CD14-positive monocyte (primary cell): ENCODE data around the gene PWWP2B. TPM values are rescaled to one million over a fixed set of nuclear protein-coding genes. Genes with fewer than 3 reads are reported as not detected.

Source experiments
- DNase-seq, 3 donors: peaks; one replicate each; pipeline ENCODE4 v3.0.0-alpha.2; 2011 to 2022
- H2AFZ ChIP-seq: 2 replicates; pipeline ENCODE4 v1.6.0; 2012; ENCODE audit warnings: mild to moderate bottlenecking, low read depth, low read length, inconsistent platforms; ENCODE audit not compliant: insufficient read depth, poor library complexity, severe bottlenecking
- H3K27ac ChIP-seq, 2 donors: 1 replicate in 1 of 2; 2 replicates in 1 of 2; pipeline ENCODE4 v1.5.1; 2012 to 2013; ENCODE audit warnings: low read length in 2 of 2, control low read depth in 1 of 2, inconsistent platforms in 1 of 2, low read depth in 1 of 2, mild to moderate bottlenecking in 1 of 2
- H3K27me3 ChIP-seq, 2 donors: one replicate each; pipeline versions ENCODE4 v1.6.0 to v1.6.1; 2011 to 2013; ENCODE audit warnings: low read length in 2 of 2; ENCODE audit not compliant: control insufficient read depth in 2 of 2, insufficient read depth in 2 of 2
- H3K36me3 ChIP-seq, 2 donors: replicated peaks in 1 of 2; 1 replicate in 1 of 2; 2 replicates in 1 of 2; pipeline versions ENCODE4 v1.5.1 to v1.6.1; 2012 to 2013; ENCODE audit warnings: low read length in 2 of 2, control low read depth in 1 of 2, inconsistent platforms in 1 of 2, mild to moderate bottlenecking in 1 of 2; ENCODE audit not compliant: insufficient read depth in 2 of 2, control insufficient read depth in 1 of 2
- H3K4me1 ChIP-seq, 2 donors: 1 replicate in 1 of 2; 2 replicates in 1 of 2; pipeline versions ENCODE4 v1.5.1 to v1.6.1; 2012 to 2013; ENCODE audit warnings: low read length in 2 of 2, control low read depth in 1 of 2, inconsistent platforms in 1 of 2, mild to moderate bottlenecking in 1 of 2, moderate library complexity in 1 of 2; ENCODE audit not compliant: insufficient read depth in 2 of 2, control insufficient read depth in 1 of 2
- H3K4me2 ChIP-seq: replicated peaks from 2 replicates; pipeline ENCODE3; 2012; ENCODE audit warnings: low read length, moderate library complexity, mild to moderate bottlenecking; ENCODE audit not compliant: poor library complexity, severe bottlenecking; ENCODE audit errors: extremely low read depth
- H3K4me3 ChIP-seq, 3 experiments: fragments of 200-600 bp in 1 of 3; sonication (generic) in 1 of 3; replicated peaks in 1 of 3; 1 replicate in 2 of 3; 2 replicates in 1 of 3; pipeline ENCODE4 v1.5.1; 2011 to 2013; ENCODE audit warnings: low read length in 3 of 3, mild to moderate bottlenecking in 3 of 3, control low read depth in 2 of 3, low read depth in 2 of 3, inconsistent platforms in 1 of 3, moderate library complexity in 1 of 3
- H3K79me2 ChIP-seq: 2 replicates; pipeline ENCODE4 v1.6.0; 2012; ENCODE audit warnings: mild to moderate bottlenecking, control low read depth, inconsistent platforms, low read length, moderate library complexity; ENCODE audit not compliant: insufficient read depth
- H3K9ac ChIP-seq: 2 replicates; pipeline ENCODE4 v1.6.0; 2017; ENCODE audit warnings: low read length, mild to moderate bottlenecking; ENCODE audit not compliant: insufficient read depth, poor library complexity, severe bottlenecking
- H3K9me3 ChIP-seq, 2 donors: replicated peaks in 1 of 2; 1 replicate in 1 of 2; 2 replicates in 1 of 2; pipeline versions ENCODE4 v1.5.1 to v1.6.1; 2012 to 2013; ENCODE audit warnings: low read length in 2 of 2, control low read depth in 1 of 2; ENCODE audit not compliant: control insufficient read depth in 1 of 2, insufficient read depth in 1 of 2
- H4K20me1 ChIP-seq: 2 replicates; pipeline ENCODE4 v1.6.0; 2012; ENCODE audit warnings: mild to moderate bottlenecking, low read length, control low read depth, moderate library complexity; ENCODE audit not compliant: insufficient read depth
- H3K27ac Mint-ChIP-seq, 7 donors: one replicate each; pipeline ENCODE4 v1.8.0; 2020; ENCODE audit warnings: mild to moderate bottlenecking in 7 of 7, mixed read lengths in 7 of 7, moderate library complexity in 6 of 7, inconsistent platforms in 2 of 7
- H3K27me3 Mint-ChIP-seq, 3 donors: one replicate each; pipeline ENCODE4 v1.8.0; 2021 to 2022; ENCODE audit warnings: low read depth in 3 of 3, mild to moderate bottlenecking in 3 of 3, mixed read lengths in 3 of 3, moderate library complexity in 3 of 3, inconsistent platforms in 1 of 3
- H3K36me3 Mint-ChIP-seq, 2 donors: one replicate each; pipeline ENCODE4 v1.8.0; 2020; ENCODE audit warnings: mixed read lengths in 2 of 2, inconsistent platforms in 1 of 2, mild to moderate bottlenecking in 1 of 2
- H3K4me1 Mint-ChIP-seq: one replicate; pipeline ENCODE4 v1.8.0; 2020; ENCODE audit warnings: mild to moderate bottlenecking, mixed read lengths
- H3K4me3 Mint-ChIP-seq, 2 donors: one replicate each; pipeline ENCODE4 v1.8.0; 2020; ENCODE audit warnings: mild to moderate bottlenecking in 2 of 2, mixed read lengths in 2 of 2, moderate library complexity in 1 of 2
- H3K9me3 Mint-ChIP-seq, 7 donors: one replicate each; pipeline ENCODE4 v1.8.0; 2020 to 2022; ENCODE audit warnings: mixed read lengths in 7 of 7, mild to moderate bottlenecking in 6 of 7, moderate library complexity in 6 of 7, inconsistent platforms in 2 of 7
- WGBS: methylation state at CpG from one replicate; pipeline ENCODE4 v1.1.5; 2013; ENCODE audit warnings: missing lambda C conversion rate; ENCODE audit not compliant: insufficient coverage; 5-methylcytosine and 5-hydroxymethylcytosine counted together
- intact Hi-C, 2 donors: fragments of 100-400 bp; cut with micrococcal nuclease; formaldehyde crosslinking; loops; one replicate each; pipeline versions ENCODE4 v1.15.0 to v1.15.1; 2023
- polyA plus RNA-seq, 3 donors: library from polyadenylated mRNA; depleted of rRNA in 1 of 3; unstranded in 2 of 3; stranded (reverse) in 1 of 3; fragments of 300-500 nt in 2 of 3; fragments of >200 nt in 1 of 3; fragmentation: Illumina TruSeq in 2 of 3; gene quantifications; 1 replicate in 2 of 3; 2 replicates in 1 of 3; pipeline ENCODE4 v1.2.3, GENCODE V29; 2012 to 2021
- TF ChIP-seq, protein P1 (sequence below): fragments of 200-600 bp; IDR thresholded peaks from one replicate; pipeline ENCODE4 v1.8.0; 2022; ENCODE audit warnings: antibody characterized with exemption, mild to moderate bottlenecking

Gene PWWP2B
- polyA plus RNA-seq, 3 donors = 2.4 to 6.9 (median 2.7) TPM

DNA sequence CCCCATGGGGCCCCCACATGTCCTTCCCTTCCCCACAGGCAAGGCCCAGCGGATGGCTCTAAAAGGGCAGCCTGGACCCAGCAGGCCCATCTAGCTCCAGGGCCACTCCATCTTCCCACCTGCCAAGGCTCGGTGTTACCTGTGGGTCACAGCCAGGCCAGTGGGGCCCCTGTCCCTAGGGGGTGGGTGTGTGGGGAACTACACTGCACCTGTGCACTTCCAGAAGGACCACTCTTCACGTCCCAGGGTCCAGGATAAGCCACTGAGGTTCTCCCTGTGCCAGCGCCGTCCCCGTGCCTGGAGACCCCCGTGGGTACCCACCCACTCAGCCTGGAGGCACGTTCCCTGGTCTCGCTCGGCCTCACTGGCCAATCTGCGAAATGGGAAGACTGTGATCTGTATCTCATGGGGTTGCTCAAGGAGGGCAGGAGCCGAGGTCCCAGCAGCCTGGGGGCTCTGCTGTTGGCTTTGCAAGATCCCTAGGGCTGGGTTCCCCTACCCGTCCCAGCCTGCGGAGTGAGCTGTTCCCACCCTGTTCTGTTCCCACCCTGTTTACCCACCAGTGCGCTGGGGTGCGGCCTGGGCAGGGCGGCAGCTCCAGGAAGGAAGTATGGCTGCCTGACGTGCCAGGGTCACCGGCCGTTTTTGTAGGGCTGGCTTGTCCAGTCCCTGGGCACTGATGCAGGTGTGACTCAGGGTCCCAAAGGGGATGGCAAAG is 4.6 kb downstream of the PWWP2B start:
- 58% methylated on average over 18 of the region's 20 CpGs for WGBS
- DNase-seq = no peak
- H3K9me3 Mint-ChIP-seq = no peaks in the 10 kb centered on the region
- peaks cover 82% of the 10 kb centered on the region for H3K79me2 ChIP-seq
- H3K4me2 ChIP-seq = peak overlapping the region; percentile 52
- peak overlapping the region in 3 of 7 donors; percentile 25 to 50 (median 46) for H3K27ac Mint-ChIP-seq
- intact Hi-C loops = no loop called here
- H3K9me3 ChIP-seq = no peaks in the 10 kb centered on the region
- no peaks in the 10 kb centered on the region for H3K27me3 ChIP-seq
- peaks cover 49 to 52% of the 10 kb centered on the region in 2 donors for H3K4me1 ChIP-seq
- H3K36me3 ChIP-seq = peaks cover 17 to 19% of the 10 kb centered on the region in 2 donors
- peak overlapping the region in 1 of 2 donors; percentile 47 for H3K27ac ChIP-seq
- H3K9ac ChIP-seq = no peak overlapping the region
- peaks cover 51% of the 10 kb centered on the region for H3K4me1 Mint-ChIP-seq
- peak overlapping the region in 1 of 3 experiments; percentile 5 for H3K4me3 ChIP-seq
- H3K36me3 Mint-ChIP-seq = peaks cover 21 to 39% of the 10 kb centered on the region in 2 donors
- peaks cover 75% of the 10 kb centered on the region for H4K20me1 ChIP-seq
- peaks cover 1 to 3% (median 1%) of the 10 kb centered on the region in 3 donors for H3K27me3 Mint-ChIP-seq
- TF ChIP-seq, protein P1, sequence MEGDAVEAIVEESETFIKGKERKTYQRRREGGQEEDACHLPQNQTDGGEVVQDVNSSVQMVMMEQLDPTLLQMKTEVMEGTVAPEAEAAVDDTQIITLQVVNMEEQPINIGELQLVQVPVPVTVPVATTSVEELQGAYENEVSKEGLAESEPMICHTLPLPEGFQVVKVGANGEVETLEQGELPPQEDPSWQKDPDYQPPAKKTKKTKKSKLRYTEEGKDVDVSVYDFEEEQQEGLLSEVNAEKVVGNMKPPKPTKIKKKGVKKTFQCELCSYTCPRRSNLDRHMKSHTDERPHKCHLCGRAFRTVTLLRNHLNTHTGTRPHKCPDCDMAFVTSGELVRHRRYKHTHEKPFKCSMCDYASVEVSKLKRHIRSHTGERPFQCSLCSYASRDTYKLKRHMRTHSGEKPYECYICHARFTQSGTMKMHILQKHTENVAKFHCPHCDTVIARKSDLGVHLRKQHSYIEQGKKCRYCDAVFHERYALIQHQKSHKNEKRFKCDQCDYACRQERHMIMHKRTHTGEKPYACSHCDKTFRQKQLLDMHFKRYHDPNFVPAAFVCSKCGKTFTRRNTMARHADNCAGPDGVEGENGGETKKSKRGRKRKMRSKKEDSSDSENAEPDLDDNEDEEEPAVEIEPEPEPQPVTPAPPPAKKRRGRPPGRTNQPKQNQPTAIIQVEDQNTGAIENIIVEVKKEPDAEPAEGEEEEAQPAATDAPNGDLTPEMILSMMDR = no peak
- peak overlapping the region in 1 of 2 donors; percentile 2 for H3K4me3 Mint-ChIP-seq
- H2AFZ ChIP-seq = no peak overlapping the region

DNA sequence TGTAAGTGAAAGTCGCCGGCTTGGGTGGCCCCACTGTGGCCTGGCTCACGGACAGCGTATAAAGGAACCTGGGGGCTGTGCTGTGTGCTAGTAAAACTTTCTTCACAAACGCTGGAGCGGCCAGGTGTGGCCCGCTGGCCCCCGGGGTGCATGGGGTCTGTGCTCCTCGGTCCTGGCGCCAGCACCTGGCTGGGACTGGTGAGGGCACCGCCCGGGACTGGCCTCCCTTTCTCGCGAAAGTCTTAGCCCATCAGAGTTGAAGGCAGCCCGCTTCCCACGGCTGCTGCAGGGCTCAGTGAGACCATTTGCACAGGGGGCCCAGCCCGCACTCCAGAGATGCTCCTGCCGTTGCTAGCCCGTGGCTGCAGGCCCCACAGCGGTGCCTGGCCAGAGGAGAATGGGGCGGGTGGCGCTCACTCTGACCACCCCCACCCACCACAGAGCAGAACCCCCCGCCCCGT is 5.8 kb downstream of the PWWP2B start:
- TF ChIP-seq, protein P1 = no peak
- Histone ChIP-seq H3K4me2 (no peak overlapping the region), H3K27me3 (no peaks in the 10 kb centered on the region), H3K9ac (no peak overlapping the region), H3K4me3 (no peak overlapping the region), H3K79me2 (peaks cover 87% of the 10 kb centered on the region), H3K36me3 (peaks cover 22 to 26% of the 10 kb centered on the region in 2 donors), H3K27ac (no peak overlapping the region), H3K9me3 (no peaks in the 10 kb centered on the region), H2AFZ (no peak overlapping the region), H4K20me1 (peaks cover 76% of the 10 kb centered on the region), H3K4me1 (peaks cover 55 to 58% of the 10 kb centered on the region in 2 donors)
- Mint-ChIP-seq H3K36me3 (peaks cover 24 to 47% of the 10 kb centered on the region in 2 donors), H3K4me3 (no peak overlapping the region), H3K27ac (no peak overlapping the region), H3K27me3 (peaks cover 1 to 3% (median 1%) of the 10 kb centered on the region in 3 donors), H3K9me3 (no peaks in the 10 kb centered on the region), H3K4me1 (peaks cover 56% of the 10 kb centered on the region)
- no peak for DNase-seq
- 94% methylated on average over 21 of the region's 24 CpGs for WGBS
- intact Hi-C loops = no loop called here
